ENCODE measurements around the gene ACOXL. TPM values are rescaled to one million over a fixed set of nuclear protein-coding genes. Genes with fewer than 3 reads are reported as not detected.

The ACOXL gene
- total RNA-seq, 3 donors from 2014 or later (not counting 1 experiment from before 2014, with no cell fraction given), result not detected

- peak overlapping the region in 1 of 2 donors; percentile 45 for H3K27ac Mint-ChIP-seq
- H3K4me1 ChIP-seq (ENCODE audit: control insufficient read depth, insufficient read depth, low read length), result peaks cover 19% of the 10 kb centered on the region
- no peak for TF ChIP-seq CTCF (IDR thresholded peaks at IDR 0.05)
Observed at GRCh38 chr2:110992886-110993285, 260.5 kb downstream of the ACOXL start.

GRCh38 chr2:110993557-110994231 is 261.3 kb downstream of the ACOXL start:
- peaks cover 30 to 32% of the 10 kb centered on the region in 2 donors for H3K4me1 Mint-ChIP-seq
- H3K9me3 ChIP-seq (ENCODE audit: control insufficient read depth, insufficient read depth, low read length), result no peaks in the 10 kb centered on the region
- H3K4me3 Mint-ChIP-seq, result peak overlapping the region; percentile 73
- no peaks in the 10 kb centered on the region for H3K36me3 Mint-ChIP-seq
- peak overlapping the region; percentile 26 for H3K27ac ChIP-seq (ENCODE audit: low read length)
- H3K9me3 Mint-ChIP-seq, result no peaks in the 10 kb centered on the region
- intact Hi-C loops (cut with micrococcal nuclease), result loop anchor here (10.0 kb wide), 2 partner anchors 121 to 179 kb away; no protein-coding TSS in a partner anchor
- H3K27me3 Mint-ChIP-seq (ENCODE audit: low read depth in 2 of 2), result no peaks in the 10 kb centered on the region
- peak; percentile 84 to 89 (median 88) for ATAC-seq
- H3K27me3 ChIP-seq (ENCODE audit: control insufficient read depth, insufficient read depth, low read length), result no peaks in the 10 kb centered on the region
- 25% methylated on average over 3 of the region's 4 CpGs for WGBS (ENCODE audit: insufficient coverage)
- no peak overlapping the region for H3K4me3 ChIP-seq (ENCODE audit: low read length)
- no peak for TF ChIP-seq CTCF (IDR thresholded peaks at IDR 0.05)
- no peaks in the 10 kb centered on the region for H3K36me3 ChIP-seq (ENCODE audit: control insufficient read depth, insufficient read depth, low read length)
- H3K27ac Mint-ChIP-seq, result peak overlapping the region; percentile 79 to 86
- peak in 1 of 2 donors; percentile 50 for DNase-seq
- peaks cover 19% of the 10 kb centered on the region for H3K4me1 ChIP-seq (ENCODE audit: control insufficient read depth, insufficient read depth, low read length)

More at GRCh38 chr2:110992886-110993285, 260.5 kb downstream of the ACOXL start:
- Histone ChIP-seq H3K9me3 (ENCODE audit: control insufficient read depth, insufficient read depth, low read length) (no peaks in the 10 kb centered on the region), H3K36me3 (ENCODE audit: control insufficient read depth, insufficient read depth, low read length) (no peaks in the 10 kb centered on the region), H3K27me3 (ENCODE audit: control insufficient read depth, insufficient read depth, low read length) (no peaks in the 10 kb centered on the region), H3K27ac (ENCODE audit: low read length) (no peak overlapping the region), H3K4me3 (ENCODE audit: low read length) (no peak overlapping the region)
- WGBS (ENCODE audit: insufficient coverage), result 100% methylated on average over 1 of the region's 2 CpGs
- DNase-seq (no peak), ATAC-seq (no peak)
- peaks cover 30 to 32% of the 10 kb centered on the region in 2 donors for H3K4me1 Mint-ChIP-seq
- intact Hi-C loops (cut with micrococcal nuclease), result loop anchor here (10.0 kb wide), 2 partner anchors 122 to 178 kb away; no protein-coding TSS in a partner anchor
- peak overlapping the region; percentile 65 for H3K4me3 Mint-ChIP-seq
- no peaks in the 10 kb centered on the region for H3K9me3 Mint-ChIP-seq
- H3K36me3 Mint-ChIP-seq, result no peaks in the 10 kb centered on the region
- H3K27me3 Mint-ChIP-seq (ENCODE audit: low read depth in 2 of 2), result no peaks in the 10 kb centered on the region

GRCh38 chr2:110994250-110994961 is 262.0 kb downstream of the ACOXL start:
- intact Hi-C loops (cut with micrococcal nuclease), result loop anchor here (10.0 kb wide), 2 partner anchors 120 to 180 kb away; no protein-coding TSS in a partner anchor
- Mint-ChIP-seq H3K27ac (peak overlapping the region; percentile 79 to 86), H3K4me1 (peaks cover 34 to 37% of the 10 kb centered on the region in 2 donors), H3K9me3 (no peaks in the 10 kb centered on the region), H3K36me3 (no peaks in the 10 kb centered on the region), H3K27me3 (ENCODE audit: low read depth in 2 of 2) (no peaks in the 10 kb centered on the region), H3K4me3 (peak overlapping the region; percentile 73)
- Histone ChIP-seq H3K27ac (ENCODE audit: low read length) (peak overlapping the region; percentile 26), H3K36me3 (ENCODE audit: control insufficient read depth, insufficient read depth, low read length) (no peaks in the 10 kb centered on the region), H3K9me3 (ENCODE audit: control insufficient read depth, insufficient read depth, low read length) (no peaks in the 10 kb centered on the region), H3K4me3 (ENCODE audit: low read length) (no peak overlapping the region), H3K4me1 (ENCODE audit: control insufficient read depth, insufficient read depth, low read length) (peaks cover 21% of the 10 kb centered on the region), H3K27me3 (ENCODE audit: control insufficient read depth, insufficient read depth, low read length) (no peaks in the 10 kb centered on the region)
- 10% methylated on average over 4 of the region's 5 CpGs for WGBS (ENCODE audit: insufficient coverage)
- peak in 1 of 2 donors; percentile 60 for DNase-seq
- ATAC-seq, result peak; percentile 66 to 82 (median 73)
- no peak for TF ChIP-seq CTCF (IDR thresholded peaks at IDR 0.05)

Measured in natural killer cell (primary cell).